Panc1 (cell line): Measurements from ENCODE around the gene FREM2. TPM values are rescaled to one million over a fixed set of nuclear protein-coding genes. Genes with fewer than 3 reads are reported as not detected.

Source experiments
- ATAC-seq: fragments of 200-7000 bp; cut with Tn5 transposase; 2 replicates; pipeline ENCODE4 v1.9.1; 2020; ENCODE audit warnings: mild to moderate bottlenecking, moderate library complexity
- BruUV-seq: library from RNA; stranded (reverse); fragments of 400-500 nt; replicated peaks from 2 replicates; lab custom pipeline; 2021; lab: Mats Ljungman, UMichigan
- CTCF ChIA-PET: fragments of 300-600 bp; sonication (Branson Sonifier 250); formaldehyde crosslinking; loops from one replicate; lab custom pipeline; 2022; ENCODE audit warnings: antibody characterized with exemption; lab: Charles Lee
- POLR2A ChIA-PET: fragments of 300-600 bp; sonication (Branson Sonifier 250); formaldehyde crosslinking; loops from one replicate; lab custom pipeline; 2022; ENCODE audit warnings: antibody characterized with exemption; lab: Charles Lee
- DNase-seq: peaks from one replicate; pipeline ENCODE4 v3.0.0-alpha.2; 2010; ENCODE audit warnings: low read depth, low spot score
- H3K27ac ChIP-seq: 2 replicates; pipeline ENCODE4 v1.5.1; 2011; ENCODE audit warnings: mild to moderate bottlenecking, low read length, inconsistent platforms
- H3K27me3 ChIP-seq: fragments of 200-500 bp; sonication (Bioruptor generic); 2 replicates; pipeline ENCODE4 v1.6.0; 2014; ENCODE audit warnings: low read length, inconsistent platforms; ENCODE audit not compliant: control insufficient read depth, insufficient read depth
- H3K36me3 ChIP-seq: fragments of 200-500 bp; sonication (Bioruptor generic); 2 replicates; pipeline ENCODE4 v1.5.1; 2014; ENCODE audit warnings: inconsistent platforms, mild to moderate bottlenecking, low read length, moderate library complexity; ENCODE audit not compliant: control insufficient read depth, insufficient read depth
- H3K4me1 ChIP-seq: 2 replicates; pipeline ENCODE4 v1.5.1; 2011; ENCODE audit warnings: inconsistent platforms, mild to moderate bottlenecking, low read length, moderate library complexity; ENCODE audit not compliant: control insufficient read depth, insufficient read depth
- H3K4me3 ChIP-seq, 2 experiments: 2 replicates each; pipeline ENCODE4 v1.5.1; 2011 to 2012; ENCODE audit warnings: low read depth in 2 of 2, low read length in 2 of 2, mild to moderate bottlenecking in 2 of 2, inconsistent platforms in 1 of 2, moderate library complexity in 1 of 2
- H3K9me3 ChIP-seq: fragments of 200-500 bp; sonication (Bioruptor generic); 2 replicates; pipeline ENCODE4 v1.5.1; 2014; ENCODE audit warnings: low read depth, mild to moderate bottlenecking, inconsistent platforms, low read length, moderate library complexity; ENCODE audit not compliant: control insufficient read depth, insufficient read depth
- CTCF ChIP-seq: fragments of 450-650 bp; IDR thresholded peaks from 2 replicates; pipeline ENCODE4 v1.5.1; 2017; ENCODE audit warnings: mild to moderate bottlenecking
- POLR2AphosphoS5 ChIP-seq: IDR thresholded peaks from 2 replicates; pipeline ENCODE4 v1.6.1; 2012; ENCODE audit warnings: mild to moderate bottlenecking, low read depth, low read length, moderate library complexity
- REST ChIP-seq, 2 experiments: IDR thresholded peaks; 2 replicates each; pipeline ENCODE4 v1.6.1; 2011 to 2012; ENCODE audit warnings: low read depth in 2 of 2, control low read depth in 1 of 2, low read length in 1 of 2, mild to moderate bottlenecking in 1 of 2, moderate library complexity in 1 of 2; ENCODE audit not compliant: insufficient read depth in 1 of 2
- SIN3A ChIP-seq: IDR thresholded peaks from 2 replicates; pipeline ENCODE4 v1.6.1; 2012; ENCODE audit warnings: low read depth, mild to moderate bottlenecking, low read length, moderate library complexity, borderline replicate concordance; ENCODE audit not compliant: insufficient read depth
- TCF7L2 ChIP-seq: IDR thresholded peaks from 2 replicates; pipeline ENCODE4 v1.6.1; 2011; ENCODE audit warnings: mild to moderate bottlenecking, low read depth, low read length, inconsistent platforms
- in situ Hi-C: cut with HindIII; loops from 2 replicates; pipeline ENCODE4 v1.10.0; 2016; ENCODE audit warnings: low sequenced_read_pairs, low pct_unique_long_range_greater_than_20kb
- intact Hi-C: fragments of 100-400 bp; cut with micrococcal nuclease; formaldehyde crosslinking; loops from one replicate; pipeline ENCODE4 v1.10.0; 2022; ENCODE audit not compliant: unreplicated experiment
- total RNA-seq: library from RNA; stranded (reverse); gene quantifications from one replicate; pipeline ENCODE4 v1.2.1, GENCODE V29; 2021; ENCODE audit not compliant: unreplicated experiment

Gene FREM2
- total RNA-seq, 1 experiment from 2014 or later, result 0.15 TPM

GRCh38 chr13:38879278-38879677 is 192.4 kb downstream of the FREM2 start:
- Histone ChIP-seq H3K4me3 (no peak overlapping the region), H3K27me3 (no peaks in the 10 kb centered on the region), H3K4me1 (no peaks in the 10 kb centered on the region), H3K9me3 (no peaks in the 10 kb centered on the region), H3K27ac (no peak overlapping the region), H3K36me3 (no peaks in the 10 kb centered on the region)
- CTCF ChIA-PET, result no interaction called here
- POLR2A ChIA-PET, result no interaction called here
- TF ChIP-seq REST (IDR thresholded peaks at IDR 0.05; ENCODE audit: insufficient read depth in 1 of 2, low read depth in 2 of 2, low read length in 1 of 2) (no peak), CTCF (no peak), TCF7L2 (no peak), POLR2AphosphoS5 (no peak), SIN3A (no peak)
- in situ Hi-C loops, result no loop called here
- BruUV-seq, result no TSS peak
- intact Hi-C loops, result no loop called here
- ATAC-seq (no peak), DNase-seq (no peak)

- intact Hi-C loops (no loop called here), in situ Hi-C loops (no loop called here)
- BruUV-seq, result no TSS peak
- no peak overlapping the region for H3K4me3 ChIP-seq
- H3K27me3 ChIP-seq, result no peaks in the 10 kb centered on the region
- TF ChIP-seq POLR2AphosphoS5 (no peak), TCF7L2 (no peak), CTCF (no peak), SIN3A (no peak), REST (IDR thresholded peaks at IDR 0.05; ENCODE audit: insufficient read depth in 1 of 2, low read depth in 2 of 2, low read length in 1 of 2) (no peak)
- H3K4me1 ChIP-seq, result no peaks in the 10 kb centered on the region
- CTCF ChIA-PET, result no interaction called here
- no peaks in the 10 kb centered on the region for H3K9me3 ChIP-seq
- H3K27ac ChIP-seq, result no peak overlapping the region
- POLR2A ChIA-PET, result no interaction called here
- no peak for DNase-seq
- H3K36me3 ChIP-seq, result no peaks in the 10 kb centered on the region
- no peak for ATAC-seq
Measured at GRCh38 chr13:38879786-38880185, 192.9 kb downstream of the FREM2 start.
